GM21723 (cell line): ENCODE results near the gene NPR2.

Experiments
- ATAC-seq: cut with Tn5 transposase; IDR thresholded peaks from one replicate; pipeline ENCODE4 v1.9.1; 2021; ENCODE audit warnings: mild to moderate bottlenecking, moderate library complexity; ENCODE audit not compliant: unreplicated experiment

The NPR2 gene

DNA sequence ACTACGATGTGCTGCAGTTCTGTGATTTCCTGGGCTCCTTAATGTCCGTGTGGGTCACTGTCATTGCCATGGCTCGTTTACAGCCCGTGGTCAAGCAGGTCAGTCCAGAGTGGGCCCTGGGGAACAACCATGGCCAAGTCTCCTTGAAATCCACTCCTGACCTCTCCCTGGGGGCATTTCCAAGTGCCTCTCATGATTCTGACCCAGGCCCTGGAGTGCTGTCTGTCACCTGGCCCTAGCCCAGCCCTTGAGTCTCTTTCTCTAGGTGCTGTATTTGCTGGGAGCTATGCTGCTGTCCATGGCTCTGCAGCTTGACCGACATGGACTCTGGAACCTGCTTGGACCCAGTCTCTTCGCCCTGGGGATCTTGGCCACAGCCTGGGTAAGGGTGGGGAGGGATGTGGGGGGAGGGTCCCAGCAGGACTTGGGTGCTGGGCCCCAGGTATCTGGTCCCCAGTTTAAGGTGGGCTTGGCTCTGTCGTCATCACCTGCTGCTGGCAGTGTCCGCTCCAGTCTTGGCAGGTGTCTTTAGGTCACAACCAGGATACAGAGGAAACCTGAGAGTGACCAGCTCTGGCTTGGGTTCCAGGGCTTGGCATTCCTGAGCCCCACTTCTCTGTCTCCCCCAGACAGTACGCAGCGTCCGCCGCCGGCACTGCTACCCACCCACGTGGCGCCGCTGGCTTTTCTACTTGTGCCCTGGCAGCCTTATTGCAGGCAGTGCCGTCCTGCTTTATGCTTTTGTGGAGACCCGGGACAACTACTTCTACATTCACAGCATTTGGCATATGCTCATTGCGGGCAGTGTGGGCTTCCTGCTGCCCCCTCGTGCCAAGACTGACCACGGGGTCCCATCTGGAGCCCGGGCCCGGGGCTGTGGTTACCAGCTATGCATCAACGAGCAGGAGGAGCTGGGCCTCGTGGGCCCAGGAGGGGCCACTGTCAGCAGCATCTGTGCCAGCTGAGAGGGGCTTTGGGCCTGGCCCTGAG lies 61.8 kb downstream of the NPR2 start:
- no peak for ATAC-seq

DNA sequence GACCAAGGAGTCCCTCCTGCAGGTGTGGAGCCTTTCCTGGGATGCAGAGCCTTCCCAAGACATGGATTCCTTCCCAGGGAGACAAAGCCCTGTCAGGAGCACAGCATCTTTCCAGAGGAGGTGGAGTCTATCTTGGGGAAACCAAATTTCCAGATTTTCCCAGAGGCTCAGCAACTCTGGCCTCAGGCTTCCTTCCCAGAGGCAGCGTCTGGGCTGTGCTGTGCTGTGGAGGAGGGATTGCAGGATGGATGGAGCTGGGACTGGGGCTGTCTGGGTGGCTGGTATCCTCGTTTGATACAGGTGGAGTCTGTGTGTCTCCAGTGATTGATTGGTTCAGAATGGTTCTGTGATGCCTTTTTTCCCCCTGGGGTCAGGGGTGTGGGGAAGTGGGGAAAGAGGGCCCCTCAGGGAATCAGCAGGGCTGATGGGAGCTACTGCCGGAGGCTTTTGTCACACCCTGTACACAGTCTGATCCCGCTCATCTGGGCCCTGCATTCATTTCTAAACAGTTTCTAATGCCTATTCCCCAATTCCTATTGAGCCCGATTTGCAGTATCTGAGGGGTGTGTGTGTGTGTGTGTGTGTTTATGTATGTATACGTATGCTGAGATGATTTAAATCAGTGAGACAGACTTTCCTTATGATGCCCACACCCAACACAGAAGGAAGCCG lies 62.8 kb downstream of the NPR2 start:
- no peak for ATAC-seq

DNA sequence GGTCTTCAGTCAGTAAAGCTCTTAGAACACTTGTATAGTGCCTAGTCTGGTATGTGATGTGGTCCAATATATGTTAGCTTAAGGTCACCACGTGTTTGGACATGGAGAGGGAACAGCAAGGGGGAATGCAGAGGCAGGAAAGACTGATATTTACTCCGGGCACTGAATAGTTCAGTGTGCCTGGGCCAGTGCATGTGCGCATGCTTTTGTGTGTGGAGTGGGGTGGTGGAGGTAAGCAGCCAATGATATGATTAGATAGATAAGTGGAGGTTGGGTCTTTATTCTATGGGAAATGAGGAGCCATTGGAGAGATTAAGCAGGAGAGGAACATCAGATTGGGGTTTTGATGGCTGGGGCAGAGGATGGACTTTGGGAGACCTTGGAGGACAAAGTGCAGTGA lies 64.8 kb downstream of the NPR2 start:
- no peak for ATAC-seq

DNA sequence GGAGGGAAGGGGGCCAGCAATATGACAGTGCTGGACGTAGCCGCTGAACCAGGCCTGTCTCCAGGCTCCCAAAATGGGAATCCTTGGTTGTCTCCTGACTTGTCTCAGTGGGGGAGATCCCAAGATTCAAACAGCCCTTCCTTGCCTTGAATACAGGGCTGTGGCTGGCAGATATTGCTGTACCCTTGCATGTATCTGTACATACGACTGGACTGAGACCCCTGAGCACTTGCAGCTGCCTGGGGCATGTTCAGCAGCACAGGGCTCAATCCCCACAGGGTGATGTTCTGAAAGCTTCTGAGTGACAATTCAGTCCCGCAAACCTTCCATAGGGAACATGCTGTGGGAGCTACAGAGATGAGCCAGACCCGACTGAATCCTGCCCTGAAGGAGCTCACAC lies 65.5 kb downstream of the NPR2 start:
- ATAC-seq: no peak

DNA sequence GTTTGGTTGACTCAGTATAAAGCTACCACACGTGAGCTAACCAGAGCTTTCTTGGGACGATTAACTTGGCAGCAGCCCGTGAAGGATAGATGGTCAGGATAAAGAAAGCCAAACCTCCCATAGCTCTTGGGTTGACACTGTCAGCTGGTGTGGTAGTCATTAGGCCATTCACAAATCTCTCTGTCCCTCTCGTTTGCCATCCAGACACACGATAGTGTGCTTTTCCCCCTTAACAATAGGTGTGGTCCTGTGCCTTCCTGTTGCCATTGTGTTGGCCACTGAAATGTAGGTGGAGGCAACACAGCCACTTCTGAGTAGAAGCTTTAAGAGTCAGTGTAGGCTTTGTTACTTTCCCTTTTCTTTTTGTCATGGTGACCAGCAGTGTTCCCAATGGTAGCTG lies 67.1 kb downstream of the NPR2 start:
- no peak for ATAC-seq
